H1 (cell line): ENCODE data around the gene CHST2. TPM values are rescaled to one million over a fixed set of nuclear protein-coding genes. Genes with fewer than 3 reads are reported as not detected.

Experiments
- ATF2 ChIP-seq: IDR thresholded peaks from 2 replicates; pipeline ENCODE4 v1.6.1; 2012; ENCODE audit warnings: low read length, inconsistent platforms
- CHD7 ChIP-seq: fragments of 300-600 bp; sonication (generic); IDR thresholded peaks from 2 replicates; pipeline ENCODE4 v1.7.1; 2012; ENCODE audit warnings: low read length, moderate library complexity, mild to moderate bottlenecking, inconsistent platforms; ENCODE audit not compliant: insufficient replicate concordance
- EGR1 ChIP-seq: IDR thresholded peaks from 2 replicates; pipeline ENCODE4 v1.6.1; 2011; ENCODE audit warnings: low read depth, low read length, borderline replicate concordance
- HDAC2 ChIP-seq, 2 experiments: fragments of 300-600 bp in 1 of 2; sonication (generic) in 1 of 2; IDR thresholded peaks; 2 replicates each; pipeline ENCODE4 v1.6.1; 2011 to 2012; ENCODE audit warnings: low read depth in 2 of 2, low read length in 2 of 2, mild to moderate bottlenecking in 2 of 2, moderate library complexity in 2 of 2, borderline replicate concordance in 1 of 2, inconsistent platforms in 1 of 2
- KDM4A ChIP-seq: IDR thresholded peaks from one replicate; pipeline ENCODE4 v1.7.1; 2012; ENCODE audit warnings: low read depth, mild to moderate bottlenecking, moderate library complexity, low read length, inconsistent platforms; ENCODE audit not compliant: severe bottlenecking
- NANOG ChIP-seq: IDR thresholded peaks from 2 replicates; pipeline ENCODE4 v1.6.1; 2011; ENCODE audit warnings: low read length, low read depth, mild to moderate bottlenecking, inconsistent platforms; ENCODE audit not compliant: insufficient read depth, poor library complexity, severe bottlenecking
- ZNF274 ChIP-seq: IDR thresholded peaks from 2 replicates; pipeline ENCODE4 v1.7.0; 2012; ENCODE audit warnings: low read length, borderline replicate concordance; ENCODE audit errors: extremely low read depth
- polyA plus RNA-seq, 7 experiments: library from polyadenylated mRNA; depleted of rRNA in 3 of 7; stranded (reverse) in 5 of 7; unstranded in 2 of 7; fragments of >200 nt in 5 of 7; fragments of 200-250 nt in 2 of 7; gene quantifications; 1 replicate in 5 of 7; 2 replicates in 1 of 7; 4 replicates in 1 of 7; pipeline versions ENCODE4 v1.2.1 to v1.2.3, GENCODE V29; 2011 to 2013; ENCODE audit warnings: missing spikeins in 2 of 7, mixed read lengths in 2 of 7
- total RNA-seq: library from RNA; stranded (reverse); fragmentation: NEBNext Ultra II Directional; extraction: Animal tissue kit (Norgen Biotek cat#: 25700); gene quantifications from 2 replicates; pipeline ENCODE4 v1.2.1, GENCODE V29; 2021

CHST2 gene
- total and polyA plus RNA-seq, 2 of the 8 experiments (the other 6 are each of a cell fraction or from before 2014, with no cell fraction given), result 3.2 to 15.1 TPM

GRCh38 chr3:143173242-143173641 is 53.7 kb downstream of the CHST2 start (continued):
- TF ChIP-seq CHD7 (no peak), HDAC2 (IDR thresholded peaks at IDR 0.05; ENCODE audit: borderline replicate concordance in 1 of 2, low read depth in 2 of 2, low read length in 2 of 2) (no peak), KDM4A (no peak), EGR1 (no peak), NANOG (no peak), ATF2 (no peak), ZNF274 (no peak)
